ENCODE data around the gene USB1. TPM values are rescaled to one million over a fixed set of nuclear protein-coding genes. Genes with fewer than 3 reads are reported as not detected.

USB1 gene
- total RNA-seq, 4 donors from 2014 or later = 31.5 to 51.1 (median 33.3) TPM

DNA sequence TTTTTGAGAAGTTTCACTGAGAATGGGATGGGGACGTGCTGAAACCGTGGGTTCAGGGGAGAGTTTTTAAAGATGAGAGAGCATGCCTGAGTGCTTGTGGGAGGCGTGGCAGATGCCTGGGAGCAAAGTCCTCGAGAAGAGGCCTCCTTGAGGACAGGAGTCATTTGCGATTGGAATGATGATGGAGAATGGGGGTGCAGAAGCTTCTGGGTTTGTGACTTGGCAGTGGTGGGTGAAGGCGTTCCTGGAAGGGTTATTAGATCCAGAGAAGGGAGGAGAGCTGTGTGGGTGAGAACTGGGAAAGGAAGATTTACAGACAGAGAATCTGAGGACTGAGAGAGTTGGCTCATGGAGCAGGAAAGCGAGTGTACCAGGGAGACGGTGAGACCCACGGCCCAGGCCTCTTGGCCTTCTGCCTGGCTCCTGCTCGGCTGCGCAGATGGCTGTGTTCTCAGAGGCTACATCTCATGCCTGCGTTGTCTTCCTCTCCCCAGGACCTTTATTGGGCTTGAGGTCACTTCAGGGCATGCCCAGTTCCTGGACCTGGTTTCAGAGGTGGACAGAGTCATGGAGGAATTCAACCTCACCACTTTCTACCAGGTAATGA lies 15.7 kb downstream of the USB1 start:
- H3K27me3 ChIP-seq = no peaks in the 10 kb centered on the region
- intact Hi-C loops (cut with DNase I) = no loop called here
- H3K9me3 ChIP-seq = no peaks in the 10 kb centered on the region
- TF ChIP-seq, protein P1, sequence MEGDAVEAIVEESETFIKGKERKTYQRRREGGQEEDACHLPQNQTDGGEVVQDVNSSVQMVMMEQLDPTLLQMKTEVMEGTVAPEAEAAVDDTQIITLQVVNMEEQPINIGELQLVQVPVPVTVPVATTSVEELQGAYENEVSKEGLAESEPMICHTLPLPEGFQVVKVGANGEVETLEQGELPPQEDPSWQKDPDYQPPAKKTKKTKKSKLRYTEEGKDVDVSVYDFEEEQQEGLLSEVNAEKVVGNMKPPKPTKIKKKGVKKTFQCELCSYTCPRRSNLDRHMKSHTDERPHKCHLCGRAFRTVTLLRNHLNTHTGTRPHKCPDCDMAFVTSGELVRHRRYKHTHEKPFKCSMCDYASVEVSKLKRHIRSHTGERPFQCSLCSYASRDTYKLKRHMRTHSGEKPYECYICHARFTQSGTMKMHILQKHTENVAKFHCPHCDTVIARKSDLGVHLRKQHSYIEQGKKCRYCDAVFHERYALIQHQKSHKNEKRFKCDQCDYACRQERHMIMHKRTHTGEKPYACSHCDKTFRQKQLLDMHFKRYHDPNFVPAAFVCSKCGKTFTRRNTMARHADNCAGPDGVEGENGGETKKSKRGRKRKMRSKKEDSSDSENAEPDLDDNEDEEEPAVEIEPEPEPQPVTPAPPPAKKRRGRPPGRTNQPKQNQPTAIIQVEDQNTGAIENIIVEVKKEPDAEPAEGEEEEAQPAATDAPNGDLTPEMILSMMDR (IDR thresholded peaks at IDR 0.05) = no peak
- TF ChIP-seq EP300 (IDR thresholded peaks at IDR 0.05) (no peak), POLR2AphosphoS5 (IDR thresholded peaks at IDR 0.05) (no peak), POLR2A (IDR thresholded peaks at IDR 0.05; ENCODE audit: low read depth) (no peak)
- H3K27ac ChIP-seq (replicated peaks in 1 of 4) = no peak overlapping the region
- peaks cover 3 to 14% (median 10%) of the 10 kb centered on the region in 4 donors for H3K4me1 ChIP-seq
- no peak for DNase-seq (ENCODE audit: extremely low spot score)
- H3K36me3 ChIP-seq = peaks cover 18 to 64% (median 46%) of the 10 kb centered on the region in 4 donors
- no peak overlapping the region for H3K4me3 ChIP-seq
- 77% methylated on average over 12 of the region's 12 CpGs for WGBS

GRCh38 chr16:58018803-58019202 lies 17.6 kb downstream of the USB1 start:
- no peak overlapping the region for H3K4me3 ChIP-seq
- DNase-seq (ENCODE audit: extremely low spot score) = no peak
- H3K9me3 ChIP-seq = no peaks in the 10 kb centered on the region
- no peaks in the 10 kb centered on the region for H3K27me3 ChIP-seq
- 79% methylated on average over 7 of the region's 7 CpGs for WGBS
- peaks cover 18 to 51% (median 33%) of the 10 kb centered on the region in 4 donors for H3K36me3 ChIP-seq
- no peak overlapping the region for H3K27ac ChIP-seq (replicated peaks in 1 of 4)
- TF ChIP-seq POLR2AphosphoS5 (IDR thresholded peaks at IDR 0.05) = no peak
- TF ChIP-seq POLR2A (IDR thresholded peaks at IDR 0.05; ENCODE audit: low read depth) = no peak
- no peak for TF ChIP-seq EP300 (IDR thresholded peaks at IDR 0.05)
- TF ChIP-seq, protein P1 (IDR thresholded peaks at IDR 0.05) = no peak
- intact Hi-C loops (cut with DNase I) = no loop called here
- H3K4me1 ChIP-seq = peaks cover 19 to 33% (median 28%) of the 10 kb centered on the region in 4 donors

GRCh38 chr16:58019866-58020538 lies 18.8 kb downstream of the USB1 start:
- peaks cover 27 to 43% (median 38%) of the 10 kb centered on the region in 4 donors for H3K4me1 ChIP-seq

DNA sequence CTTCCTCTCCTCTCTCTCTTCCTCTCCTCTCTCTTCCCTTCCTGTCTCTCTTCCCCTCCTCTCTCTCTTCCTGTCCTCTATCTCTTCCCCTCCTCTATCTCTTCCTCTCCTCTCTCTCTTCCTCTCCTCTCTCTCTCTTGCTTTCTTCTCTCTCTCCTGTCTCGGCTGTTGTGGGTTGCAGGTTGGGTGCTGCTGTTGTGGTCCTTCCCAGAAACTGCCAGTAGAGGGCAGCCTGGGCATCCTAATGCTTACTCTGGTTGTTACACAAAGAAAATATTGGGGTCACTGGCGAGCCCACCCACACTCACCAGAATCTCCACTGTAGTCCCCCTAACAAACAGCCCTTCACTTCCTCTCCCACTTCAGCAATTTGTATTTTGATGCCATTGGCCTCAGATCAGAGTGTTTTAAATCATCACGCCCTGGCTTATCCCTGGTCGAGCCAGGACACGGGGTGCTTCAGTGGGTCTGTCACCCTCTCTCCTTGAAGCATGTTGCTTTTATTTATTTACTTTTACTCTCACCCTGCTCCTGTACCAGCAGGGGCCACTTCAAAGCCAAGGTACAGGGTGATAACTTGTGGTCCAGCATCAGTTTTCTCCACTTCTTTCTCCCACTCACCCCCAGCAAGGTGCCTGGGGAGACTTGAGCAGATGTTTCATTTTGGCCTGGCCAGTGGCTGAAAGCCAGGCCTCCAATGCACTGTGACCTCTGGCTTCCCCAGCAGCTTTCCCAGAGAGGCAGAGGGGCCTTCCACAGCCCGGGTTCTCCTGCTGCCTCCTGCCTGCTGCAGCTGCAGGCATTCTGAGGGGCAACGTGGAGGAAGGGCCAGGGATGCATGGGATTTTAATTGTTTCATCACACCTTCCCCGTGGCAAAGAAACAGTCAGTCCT lies 19.7 kb downstream of the USB1 start:
- peaks cover 18 to 35% (median 28%) of the 10 kb centered on the region in 4 donors for H3K36me3 ChIP-seq
- no peak for DNase-seq (ENCODE audit: extremely low spot score)
- peaks cover 32 to 49% (median 44%) of the 10 kb centered on the region in 4 donors for H3K4me1 ChIP-seq
- no peak for TF ChIP-seq POLR2AphosphoS5 (IDR thresholded peaks at IDR 0.05)
- TF ChIP-seq, protein P1 (IDR thresholded peaks at IDR 0.05) = peak; percentile 66 to 88 (median 82)
- no peaks in the 10 kb centered on the region for H3K27me3 ChIP-seq
- no peak overlapping the region for H3K27ac ChIP-seq (replicated peaks in 1 of 4)
- WGBS = 52% methylated on average over 8 of the region's 8 CpGs
- intact Hi-C loops (cut with DNase I) = loop anchor here (5.0 kb wide), 2 partner anchors 176 to 466 kb away; partner anchors contain the start of gene CSNK2A2
- H3K9me3 ChIP-seq = no peaks in the 10 kb centered on the region
- no peak overlapping the region for H3K4me3 ChIP-seq

More at GRCh38 chr16:58019866-58020538, 18.8 kb downstream of the USB1 start:
- H3K27ac ChIP-seq (replicated peaks in 1 of 4) = no peak overlapping the region
- H3K36me3 ChIP-seq = peaks cover 18 to 42% (median 31%) of the 10 kb centered on the region in 4 donors
- no peaks in the 10 kb centered on the region for H3K9me3 ChIP-seq
- intact Hi-C loops (cut with DNase I) = loop anchor here (5.0 kb wide), 2 partner anchors 177 to 467 kb away; partner anchors contain the start of gene CSNK2A2
- H3K27me3 ChIP-seq = no peaks in the 10 kb centered on the region
- DNase-seq (ENCODE audit: extremely low spot score) = no peak
- no peak overlapping the region for H3K4me3 ChIP-seq
- WGBS = 84% methylated on average over 8 of the region's 8 CpGs
- TF ChIP-seq, protein P1 (IDR thresholded peaks at IDR 0.05) = no peak
